Stimulated activated CD4-positive, alpha-beta T cell treated with anti-CD3 and anti-CD28 coated beads, Interleukin-12 subunit alpha, Interleukin-12 subunit beta, amount 100 ng/mL, for 48 hours (primary cell): Measurements from ENCODE around the gene MRPL40.
A peak's percentile ranks its signal among the peaks of the same experiment; 100 is the strongest.
"Not testable (repeated sequence)": the region's sequence is repeated elsewhere in the genome, so short reads cannot be mapped to it uniquely, and the experiment has no call there.

Experiments used
- DNase-seq, 3 donors: peaks; one replicate each; pipeline ENCODE4 v3.0.0-alpha.2; 2020; ENCODE audit warnings: low read depth in 2 of 3, low spot score in 1 of 3

MRPL40 gene

GRCh38 chr22:19406846-19407245 is 25.5 kb upstream of the MRPL40 start:
- no peak for DNase-seq

GRCh38 chr22:19407649-19408606 is 24.4 kb upstream of the MRPL40 start:
- DNase-seq, result no peak

- no peak for DNase-seq
These were observed 21.2 kb upstream of the MRPL40 start for GRCh38 chr22:19410941-19411689.

GRCh38 chr22:19411690-19412045 is 20.7 kb upstream of the MRPL40 start:
- DNase-seq, result no peak

- DNase-seq, result no peak
These were observed 19.9 kb upstream of the MRPL40 start for GRCh38 chr22:19412478-19412877.

GRCh38 chr22:19412923-19413322 is 19.4 kb upstream of the MRPL40 start:
- DNase-seq, result no peak

- no peak for DNase-seq
These were observed 13.3 kb upstream of the MRPL40 start for GRCh38 chr22:19419086-19419463.

- peak in 1 of 3 donors; percentile 14 for DNase-seq
These were observed 12.7 kb upstream of the MRPL40 start for GRCh38 chr22:19419464-19420178.

GRCh38 chr22:19420321-19420720 is 12.0 kb upstream of the MRPL40 start:
- DNase-seq, result no peak

GRCh38 chr22:19422440-19423301 is 9.7 kb upstream of the MRPL40 start:
- no peak for DNase-seq

GRCh38 chr22:19424186-19424500 is 8.2 kb upstream of the MRPL40 start:
- DNase-seq, result no peak

GRCh38 chr22:19429950-19430889 is 2.1 kb upstream of the MRPL40 start:
- DNase-seq, result peak in 1 of 3 donors; percentile 33

GRCh38 chr22:19430890-19431541 is 1.3 kb upstream of the MRPL40 start:
- DNase-seq, result no peak

- peak; percentile 78 to 87 (median 82) for DNase-seq
These were observed 654 bp upstream of the MRPL40 start, which contains the start of gene HIRA for GRCh38 chr22:19431649-19432132. Gene HIRA, minus strand, starts transcription at chr22:19431733. Its CDS starts 257 bp downstream, at chr22:19431476.

- DNase-seq, result no peak
These were observed 2.1 kb downstream of the MRPL40 start for GRCh38 chr22:19434401-19434800.

- DNase-seq, result no peak
These were observed 2.7 kb downstream of the MRPL40 start for GRCh38 chr22:19434829-19435580.

GRCh38 chr22:19436444-19437161 is 4.3 kb downstream of the MRPL40 start:
- DNase-seq, result not testable (repeated sequence)
